Measurements from ENCODE around the gene RASA3. TPM values are rescaled to one million over a fixed set of nuclear protein-coding genes. Genes with fewer than 3 reads are reported as not detected.

The RASA3 gene
- total and polyA plus RNA-seq, 9 of the 15 experiments (the other 6 are each of a cell fraction or from before 2014, with no cell fraction given), result 0.72 to 25.3 (median 14.4) TPM

- Histone ChIP-seq H3K4me3 (no peak overlapping the region), H3K9ac (ENCODE audit: insufficient read depth in 1 of 2, low read depth in 2 of 2, low read length in 2 of 2) (no peak overlapping the region), H3K36me3 (ENCODE audit: control insufficient read depth, insufficient read depth, low read length) (no peaks in the 10 kb centered on the region), H3K9me1 (ENCODE audit: control insufficient read depth, insufficient read depth, low read length) (no peaks in the 10 kb centered on the region), H3K27me3 (ENCODE audit: control insufficient read depth in 2 of 2, insufficient read depth in 2 of 2, low read length in 2 of 2) (no peaks in the 10 kb centered on the region), H3K27ac (ENCODE audit: extremely low read depth, low read depth, low read length) (no peak overlapping the region), H3K9me3 (replicated peaks; ENCODE audit: control insufficient read depth, insufficient read depth, low read depth, low read length) (peaks cover 7% of the 10 kb centered on the region), H3K4me2 (ENCODE audit: insufficient read depth, low read length) (no peak overlapping the region), H4K20me1 (replicated peaks; ENCODE audit: control insufficient read depth, insufficient read depth, low read length) (no peaks in the 10 kb centered on the region), H2AFZ (ENCODE audit: low read depth, low read length) (no peak overlapping the region), H3K4me1 (replicated peaks in 1 of 2; ENCODE audit: control insufficient read depth in 2 of 2, insufficient read depth in 2 of 2, low read length in 2 of 2) (no peaks in the 10 kb centered on the region), H3K79me2 (ENCODE audit: control insufficient read depth, insufficient read depth, low read length) (no peaks in the 10 kb centered on the region; the same call in 2 of the 3 replicates)
- DNase-seq (ENCODE audit: extremely low read depth in 1 of 4, low spot score in 3 of 4) (no peak), FAIRE-seq (no peak), ATAC-seq (no peak)
- 90% methylated on average over 15 of the region's 18 CpGs for WGBS (ENCODE audit: insufficient coverage, low coverage, missing lambda C conversion rate)
- in situ Hi-C loops (cut with MboI) (no loop called here), intact Hi-C loops (cut with micrococcal nuclease) (no loop called here)
- BruUV-seq (replicated peaks), result no TSS peak
- CTCF ChIA-PET (ENCODE audit: low intra/inter-chr PET ratio), result no interaction called here
- POLR2A ChIA-PET, result no interaction called here
- TF ChIP-seq ZFX (CRISPR knock-in tag; IDR thresholded peaks at IDR 0.05), result no peak
- no peak for TF ChIP-seq PRPF4 (IDR thresholded peaks at IDR 0.05; ENCODE audit: insufficient read depth, low read depth, low read length, poor library complexity, severe bottlenecking)
- no peak for TF ChIP-seq ZNF253 (CRISPR knock-in tag; conservative IDR thresholded peaks at IDR 0.05)
- TF ChIP-seq SMAD3 (CRISPR knock-in tag; conservative IDR thresholded peaks at IDR 0.05), result no peak
- no peak for TF ChIP-seq PHF8 (IDR thresholded peaks at IDR 0.05; ENCODE audit: borderline replicate concordance, low read length)
- no peak for TF ChIP-seq POU5F1 (IDR thresholded peaks at IDR 0.05; ENCODE audit: borderline replicate concordance, low read depth, low read length, partially characterized antibody)
- no peak for TF ChIP-seq HDAC6 (IDR thresholded peaks at IDR 0.05; ENCODE audit: low read depth, low read length)
- TF ChIP-seq HOXB6 (CRISPR knock-in tag; IDR thresholded peaks at IDR 0.05; ENCODE audit: borderline replicate concordance), result no peak
- no peak for TF ChIP-seq CHAMP1 (IDR thresholded peaks at IDR 0.05)
- no peak for TF ChIP-seq LEF1 (IDR thresholded peaks at IDR 0.05)
- no peak for TF ChIP-seq FOXA3 (CRISPR knock-in tag; conservative IDR thresholded peaks at IDR 0.05 in 1 of 2, IDR thresholded peaks at IDR 0.05 in 1 of 2)
- TF ChIP-seq KAT7 (CRISPR knock-in tag; IDR thresholded peaks at IDR 0.05; ENCODE audit: borderline replicate concordance), result no peak
- no peak for TF ChIP-seq CBX1 (IDR thresholded peaks at IDR 0.05; ENCODE audit: low read depth)
- no peak for TF ChIP-seq XRCC4 (IDR thresholded peaks at IDR 0.05; ENCODE audit: extremely low read depth, insufficient read depth, insufficient read length)
Observed at GRCh38 chr13:114087430-114087829, 45.0 kb downstream of the RASA3 start.

Data from K562 (cell line).